ENCODE measurements around the gene NPY4R. TPM values are rescaled to one million over a fixed set of nuclear protein-coding genes. Genes with fewer than 3 reads are reported as not detected.
"Not testable (repeated sequence)": the region's sequence is repeated elsewhere in the genome, so short reads cannot be mapped to it uniquely, and the experiment has no call there.

The NPY4R gene, protein sequence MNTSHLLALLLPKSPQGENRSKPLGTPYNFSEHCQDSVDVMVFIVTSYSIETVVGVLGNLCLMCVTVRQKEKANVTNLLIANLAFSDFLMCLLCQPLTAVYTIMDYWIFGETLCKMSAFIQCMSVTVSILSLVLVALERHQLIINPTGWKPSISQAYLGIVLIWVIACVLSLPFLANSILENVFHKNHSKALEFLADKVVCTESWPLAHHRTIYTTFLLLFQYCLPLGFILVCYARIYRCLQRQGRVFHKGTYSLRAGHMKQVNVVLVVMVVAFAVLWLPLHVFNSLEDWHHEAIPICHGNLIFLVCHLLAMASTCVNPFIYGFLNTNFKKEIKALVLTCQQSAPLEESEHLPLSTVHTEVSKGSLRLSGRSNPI
- polyA plus RNA-seq (2013, experiment 1 of 2; ENCODE audit: insufficient read length): 0.62 TPM
- 1.1 TPM for polyA plus RNA-seq (2013, experiment 2 of 2; ENCODE audit: insufficient read length)

DNA sequence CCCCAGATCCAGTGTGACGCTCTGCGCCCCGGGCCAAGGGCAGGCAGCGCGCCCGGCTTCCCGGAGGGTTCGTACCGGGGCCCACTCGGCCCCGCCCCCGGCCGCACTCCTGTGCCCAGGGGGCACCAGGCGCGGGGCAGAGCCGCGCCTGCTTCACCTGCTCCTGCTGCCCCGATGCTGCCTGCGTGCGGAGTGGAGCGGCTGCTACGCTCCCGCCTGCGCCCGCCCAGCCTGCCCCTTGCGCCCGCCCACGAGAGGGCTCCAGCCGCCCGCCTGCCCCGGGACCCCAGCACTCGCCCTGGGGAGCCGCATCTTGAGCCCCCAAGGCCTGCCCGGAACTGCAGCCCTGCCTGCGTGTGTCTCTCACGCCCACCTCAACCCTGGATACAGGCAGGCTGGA, at the start of gene NPY4R:
Gene NPY4R, minus strand, starts transcription at position 194 of the 400 bp plus-strand sequence. CDS start 3,323 bp downstream, outside the sequence.
- not testable (repeated sequence) for DNase-seq

DNA sequence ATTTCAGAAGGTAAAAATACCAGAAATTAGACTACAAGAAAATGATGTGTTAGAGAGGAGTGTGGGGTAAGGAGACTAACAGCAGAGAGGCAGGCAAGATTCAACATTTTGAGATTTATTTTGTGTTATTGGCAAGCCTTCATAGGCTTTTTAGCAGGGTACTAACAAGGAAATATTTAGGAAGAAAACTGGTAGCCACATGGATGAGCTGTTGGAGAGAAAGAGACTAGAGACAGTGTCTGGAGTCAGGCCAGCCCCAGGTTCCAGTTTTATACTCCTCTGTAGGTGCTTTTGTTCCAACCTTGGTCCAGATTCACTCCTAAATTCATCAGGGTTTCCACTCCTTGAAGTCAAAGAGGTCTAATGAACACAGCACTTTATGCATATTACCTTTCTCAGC, 49.6 kb upstream of the NPY4R start:
- no peak for DNase-seq

DNA sequence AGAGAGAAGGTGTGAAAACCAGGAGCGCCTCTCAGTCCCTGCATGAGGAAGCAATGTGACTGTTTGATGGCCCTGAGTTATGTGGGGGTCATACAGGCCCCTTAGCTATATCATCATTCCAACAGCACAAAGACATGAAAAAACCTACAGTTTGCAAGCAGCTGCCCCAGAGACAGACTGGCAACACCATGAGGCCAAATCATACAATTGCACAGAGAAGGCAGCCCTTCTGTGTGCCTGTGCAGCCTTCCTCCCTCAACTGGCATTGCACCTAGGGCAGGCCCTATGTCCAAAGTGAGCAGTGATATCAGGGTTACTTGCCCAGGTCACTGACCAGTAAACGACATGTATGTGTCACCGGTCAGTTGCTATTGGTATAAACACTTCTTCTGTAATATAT, 49.1 kb upstream of the NPY4R start:
- DNase-seq: no peak

DNA sequence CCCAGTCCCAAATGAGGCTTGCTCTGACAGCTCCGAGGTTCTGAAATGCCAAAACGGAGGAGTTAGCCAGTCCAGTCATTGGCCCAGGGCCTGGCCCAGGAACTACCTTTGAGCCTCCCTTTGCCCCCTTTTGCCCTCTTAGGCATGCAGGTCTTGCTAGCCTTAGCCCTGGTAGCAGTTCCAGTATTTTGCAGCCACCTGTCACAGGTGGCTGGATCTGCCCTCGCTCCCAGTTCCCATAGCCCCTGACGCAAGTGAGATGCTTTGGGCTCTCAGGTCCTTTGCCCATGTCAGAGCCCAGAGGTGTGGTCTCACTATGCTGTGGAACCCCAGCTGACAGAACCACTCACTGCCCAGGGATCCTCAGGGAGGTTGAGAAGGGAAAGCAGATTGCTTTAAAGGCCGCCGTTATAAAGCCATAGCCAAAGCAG, 48.7 kb upstream of the NPY4R start:
- no peak for DNase-seq

DNA sequence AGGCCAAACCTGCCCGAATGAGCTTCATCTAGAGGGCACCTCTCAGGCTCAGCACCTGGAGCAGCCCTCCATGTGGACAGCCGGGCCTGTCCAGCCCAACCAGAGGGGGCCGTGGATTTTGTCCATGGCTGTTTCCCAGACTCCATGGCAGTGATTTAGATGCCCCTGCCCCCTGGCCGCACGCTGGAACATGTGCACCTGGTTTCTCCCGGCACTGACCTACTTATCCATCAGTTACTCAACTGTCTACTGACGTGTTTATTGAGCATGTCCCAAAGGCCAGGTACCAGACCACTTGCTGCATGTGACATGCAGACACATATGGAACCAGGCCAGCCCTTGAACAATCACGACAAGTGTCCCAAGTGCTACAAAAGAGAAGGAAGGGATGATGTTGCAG, 47.6 kb upstream of the NPY4R start:
- not testable (repeated sequence) for DNase-seq

DNA sequence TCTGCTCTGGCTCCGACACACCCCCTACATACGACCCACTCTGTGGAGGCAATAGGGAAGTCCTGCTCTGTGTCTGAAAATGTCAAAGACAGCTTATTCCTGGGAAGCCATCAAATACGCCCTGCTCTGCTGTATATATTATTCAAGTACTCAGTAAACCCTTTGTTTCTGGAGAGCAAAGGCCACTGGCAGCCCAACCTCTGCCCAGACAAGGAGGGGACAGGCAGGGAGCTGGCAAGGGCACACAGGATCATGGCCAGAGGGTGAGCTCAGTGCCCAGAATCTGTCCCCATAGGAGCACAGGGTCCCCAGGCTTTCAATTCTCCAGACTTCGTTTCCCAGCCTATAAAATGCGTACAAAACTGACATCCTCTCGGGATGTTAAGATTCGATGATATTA, 47.0 kb upstream of the NPY4R start:
- DNase-seq: not testable (repeated sequence)

DNA sequence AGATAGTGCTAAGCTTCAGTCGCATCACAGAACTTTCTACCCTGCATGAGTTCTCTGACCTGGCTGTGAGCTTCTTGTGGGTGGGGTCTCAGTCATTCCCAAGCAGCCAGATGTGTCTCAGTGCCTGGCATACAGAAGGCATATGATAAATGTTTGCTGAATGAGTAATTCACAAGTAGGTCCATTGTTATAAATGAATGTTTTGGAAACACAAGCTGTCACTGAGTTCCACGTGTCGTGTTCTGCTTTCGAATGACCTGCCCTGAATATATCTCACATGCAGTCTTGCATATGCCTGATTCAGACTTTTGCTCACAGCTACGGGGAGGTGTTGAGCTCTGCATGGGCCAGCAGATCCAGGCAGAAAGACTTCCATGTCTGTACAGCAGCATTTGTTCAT, 46.2 kb upstream of the NPY4R start:
- DNase-seq: not testable (repeated sequence)

DNA sequence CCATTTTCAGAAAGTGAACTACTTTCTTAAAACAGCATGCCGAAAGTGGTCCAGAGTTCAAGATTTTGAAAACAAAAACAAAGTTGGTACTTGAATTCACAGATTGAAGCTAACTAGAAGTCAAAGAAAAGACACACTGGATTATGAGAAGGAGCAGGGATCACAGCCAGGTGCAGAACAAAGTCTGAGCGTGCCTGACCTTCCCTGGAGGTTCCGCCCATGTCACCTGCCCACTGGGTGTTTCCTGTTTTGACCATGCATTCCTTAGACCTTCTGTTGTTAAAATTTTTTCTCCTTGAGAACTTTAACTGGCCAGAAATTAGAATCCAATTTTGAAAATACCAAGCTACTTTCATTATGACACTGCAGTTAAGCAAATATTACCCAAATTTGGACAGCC, 34.2 kb upstream of the NPY4R start:
- not testable (repeated sequence) for DNase-seq

DNA sequence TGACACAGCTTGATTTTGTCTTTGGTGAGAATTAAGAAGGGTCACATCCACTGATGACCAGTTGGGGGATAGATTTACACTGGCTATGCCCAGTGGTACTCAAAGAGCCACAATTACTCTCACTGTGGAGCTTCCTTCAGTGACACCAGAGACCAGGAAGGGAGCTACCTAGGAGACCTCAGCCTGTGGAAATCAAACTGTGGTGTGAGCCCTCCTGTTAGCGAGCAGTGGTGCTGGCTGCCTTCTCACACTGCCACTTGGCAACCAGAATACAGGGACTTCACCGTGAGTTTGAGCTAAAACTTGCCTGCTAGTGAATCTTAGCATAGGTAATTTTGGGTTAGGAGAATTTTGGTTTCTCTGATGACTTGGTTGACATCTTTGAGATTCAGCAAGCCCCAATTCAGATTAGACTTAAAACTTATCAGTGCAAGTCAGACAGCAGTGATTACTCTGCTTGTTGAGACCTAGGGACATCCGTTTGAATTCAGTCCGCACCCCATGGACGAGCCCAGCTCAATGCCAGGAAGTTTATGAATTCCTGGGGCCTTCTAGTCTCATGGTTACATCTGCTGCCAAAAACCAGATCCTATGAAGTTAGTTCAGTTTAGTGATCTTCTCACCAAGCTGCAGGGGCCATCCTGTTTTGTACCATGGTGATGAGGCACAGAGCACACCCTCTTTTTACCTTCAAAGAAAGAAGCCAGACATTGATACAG, 33.4 kb upstream of the NPY4R start:
- DNase-seq: not testable (repeated sequence)

DNA sequence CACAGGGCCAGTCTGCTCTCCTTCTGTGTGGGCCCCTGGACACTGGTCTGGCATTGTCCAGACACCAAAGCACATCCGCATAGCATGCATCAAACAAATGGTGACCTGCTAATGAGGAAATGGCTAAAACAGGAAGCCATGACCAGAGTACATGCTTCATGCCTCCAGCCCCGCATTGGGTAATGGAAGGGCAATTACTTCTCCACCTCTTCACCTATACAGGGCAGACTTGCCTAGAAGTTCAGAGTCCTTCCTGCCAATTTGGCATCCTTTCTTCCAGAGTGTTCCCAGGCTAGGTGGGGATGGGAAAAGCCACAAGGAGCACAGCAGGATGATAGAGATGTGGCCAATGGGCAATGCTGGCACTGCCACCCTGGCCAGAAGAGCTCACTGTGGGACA, 32.1 kb upstream of the NPY4R start:
- DNase-seq: not testable (repeated sequence)

DNA sequence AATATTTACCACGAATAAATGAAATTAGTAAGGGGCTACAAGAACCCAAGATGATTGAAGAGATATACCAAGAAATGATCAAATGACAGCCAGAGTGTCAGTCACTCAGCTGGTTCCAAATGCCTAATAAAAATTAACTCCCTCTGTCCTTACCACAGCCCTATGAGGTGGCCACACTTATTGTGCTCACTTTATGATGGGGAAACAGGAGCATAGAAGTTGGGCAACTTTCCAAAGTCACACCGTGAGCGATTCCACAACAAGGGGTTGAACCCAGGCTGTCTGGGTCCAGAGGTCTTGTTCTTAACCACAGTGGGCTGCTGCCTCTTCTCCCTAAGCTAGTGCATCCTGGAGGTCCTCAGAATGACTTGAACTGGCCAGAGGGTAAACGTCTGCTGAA, 31.6 kb upstream of the NPY4R start:
- not testable (repeated sequence) for DNase-seq

DNA sequence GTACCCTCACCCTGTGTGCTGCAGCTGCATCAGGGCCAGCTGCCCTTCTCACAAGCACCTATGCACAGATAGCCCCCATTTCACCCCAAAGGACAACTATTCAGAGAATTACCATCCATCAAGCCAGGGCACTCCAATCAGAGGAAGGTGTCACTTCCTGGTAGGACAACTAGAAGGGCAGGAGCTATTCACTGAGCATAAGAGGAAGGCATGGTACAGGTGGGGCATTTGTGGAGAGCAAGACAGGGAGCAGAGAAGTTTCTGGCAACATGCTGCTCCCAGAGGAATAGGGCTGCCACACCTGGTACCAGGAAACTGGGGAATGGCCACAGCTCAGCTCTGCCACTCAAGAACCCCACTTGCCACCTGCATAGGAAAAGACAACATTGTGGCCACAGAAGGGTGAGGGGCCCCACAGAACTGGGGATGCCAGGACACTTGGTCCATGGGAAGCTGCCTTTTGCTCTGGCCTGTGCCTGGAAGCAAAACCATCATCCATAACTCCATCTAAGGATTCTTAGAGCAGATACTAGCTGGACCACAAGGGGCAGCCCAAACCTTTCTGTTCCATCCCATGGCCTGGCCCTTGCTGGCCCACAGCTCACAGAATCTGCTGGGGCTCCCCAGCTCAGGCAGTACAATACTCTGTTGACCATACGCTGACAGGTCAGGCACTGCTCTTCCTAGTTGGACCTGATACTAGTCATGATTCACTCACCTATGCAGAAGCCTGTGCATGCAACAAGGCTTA, 25.8 kb upstream of the NPY4R start:
- DNase-seq: not testable (repeated sequence)

DNA sequence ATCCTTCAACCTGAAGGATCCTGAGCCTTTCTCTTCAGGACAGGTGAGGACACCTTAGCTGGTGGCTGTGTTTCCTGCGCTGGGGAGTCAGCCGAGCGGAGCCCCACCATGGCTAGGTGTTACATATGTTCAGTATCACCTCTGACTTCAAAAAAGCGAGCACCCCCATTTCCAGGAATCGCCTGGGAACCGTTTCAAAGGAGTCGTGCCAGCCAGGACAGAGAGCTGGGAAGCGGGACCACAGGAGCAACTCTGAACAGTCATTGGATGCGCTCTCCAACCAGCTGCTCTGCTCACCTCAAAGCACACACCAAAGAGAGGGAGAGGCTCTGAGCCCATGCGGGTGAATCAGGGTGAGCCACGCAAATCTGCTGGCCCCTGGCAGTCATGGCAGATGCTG, 24.5 kb upstream of the NPY4R start:
- DNase-seq: not testable (repeated sequence)

DNA sequence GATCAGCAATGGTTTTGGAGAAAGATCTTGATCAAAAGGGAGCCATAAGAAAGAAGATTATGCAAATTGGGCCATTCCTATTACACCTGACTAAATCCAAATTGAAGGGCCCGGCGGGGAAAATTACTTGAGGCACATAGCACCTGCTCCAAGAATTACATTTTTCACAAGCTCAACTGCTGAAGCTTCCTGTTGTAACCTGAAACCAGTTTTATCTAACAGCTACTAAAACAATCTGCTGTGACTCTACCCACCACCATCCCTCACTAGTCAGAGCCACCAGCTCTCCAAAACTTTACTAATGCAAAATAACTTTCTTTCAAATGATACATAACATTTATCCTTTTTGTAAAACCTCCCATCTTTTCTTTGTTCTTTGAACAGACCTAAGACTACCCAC, 20.7 kb upstream of the NPY4R start:
- DNase-seq: not testable (repeated sequence)

DNA sequence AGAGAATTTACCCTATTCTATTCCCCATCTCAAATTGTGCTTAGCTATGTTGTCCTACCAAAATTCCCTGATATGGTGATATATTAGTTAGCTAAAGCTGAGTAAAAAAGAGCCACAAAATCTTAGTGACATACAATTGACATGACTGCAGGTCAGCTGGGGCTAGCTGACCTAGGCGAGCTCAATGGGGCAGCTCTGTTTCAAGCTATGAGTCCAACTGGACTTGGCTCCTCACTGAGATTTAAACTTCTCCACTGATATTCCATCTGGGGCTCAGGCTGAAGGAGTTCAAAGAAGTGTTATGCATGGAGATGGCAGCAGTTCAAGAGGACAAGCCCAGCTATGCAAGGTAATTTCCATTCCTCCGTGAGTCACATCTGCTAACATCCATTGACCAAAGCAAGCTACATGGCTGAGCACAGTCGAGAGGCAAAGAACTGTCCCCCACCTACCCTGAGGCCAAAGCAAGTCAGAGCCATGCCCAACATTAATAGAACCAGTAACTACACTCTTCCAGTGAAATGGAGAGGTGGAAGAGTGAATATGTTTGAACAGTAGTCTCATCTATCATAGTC, 9.1 kb upstream of the NPY4R start:
- not testable (repeated sequence) for DNase-seq

DNA sequence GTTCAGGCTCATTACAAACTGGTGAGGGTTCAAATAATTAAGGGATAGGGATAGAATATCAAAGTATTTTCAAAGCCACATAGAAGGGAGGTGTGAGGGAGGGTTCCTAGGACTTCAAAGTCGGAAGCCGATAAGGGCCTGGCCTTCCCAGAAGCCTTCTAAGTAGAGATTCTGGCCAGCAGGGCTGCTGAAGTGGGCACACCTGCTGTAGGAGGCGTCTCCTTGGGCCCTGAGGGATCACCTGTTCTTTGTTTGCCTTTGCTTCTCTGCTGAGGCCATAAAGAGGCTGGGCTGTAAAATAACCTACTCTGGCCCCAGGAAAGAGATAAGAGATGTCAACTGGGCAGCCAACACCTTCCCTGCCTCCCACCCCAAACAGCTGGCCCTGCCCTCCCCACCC, 8.0 kb upstream of the NPY4R start:
- DNase-seq: not testable (repeated sequence)

DNA sequence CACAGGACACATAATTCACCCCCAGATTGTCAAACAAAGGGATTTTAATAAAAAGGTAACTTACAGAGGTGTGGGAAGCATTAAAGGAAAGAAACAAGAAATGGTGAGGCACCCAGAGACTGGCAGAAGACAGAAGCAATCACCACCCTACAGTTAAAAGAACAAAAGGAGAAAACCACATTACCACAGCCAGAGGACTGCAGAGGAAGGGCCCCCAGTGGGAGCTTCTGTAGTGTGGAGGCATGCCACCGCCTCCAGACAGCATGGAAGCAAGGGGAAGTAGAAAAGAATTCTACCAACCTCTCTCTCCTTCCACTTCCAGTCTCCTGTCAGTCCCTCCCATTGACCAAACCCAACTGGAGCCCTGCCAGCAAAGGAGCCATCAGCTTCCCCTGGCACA, 4.4 kb upstream of the NPY4R start:
- DNase-seq: not testable (repeated sequence)

DNA sequence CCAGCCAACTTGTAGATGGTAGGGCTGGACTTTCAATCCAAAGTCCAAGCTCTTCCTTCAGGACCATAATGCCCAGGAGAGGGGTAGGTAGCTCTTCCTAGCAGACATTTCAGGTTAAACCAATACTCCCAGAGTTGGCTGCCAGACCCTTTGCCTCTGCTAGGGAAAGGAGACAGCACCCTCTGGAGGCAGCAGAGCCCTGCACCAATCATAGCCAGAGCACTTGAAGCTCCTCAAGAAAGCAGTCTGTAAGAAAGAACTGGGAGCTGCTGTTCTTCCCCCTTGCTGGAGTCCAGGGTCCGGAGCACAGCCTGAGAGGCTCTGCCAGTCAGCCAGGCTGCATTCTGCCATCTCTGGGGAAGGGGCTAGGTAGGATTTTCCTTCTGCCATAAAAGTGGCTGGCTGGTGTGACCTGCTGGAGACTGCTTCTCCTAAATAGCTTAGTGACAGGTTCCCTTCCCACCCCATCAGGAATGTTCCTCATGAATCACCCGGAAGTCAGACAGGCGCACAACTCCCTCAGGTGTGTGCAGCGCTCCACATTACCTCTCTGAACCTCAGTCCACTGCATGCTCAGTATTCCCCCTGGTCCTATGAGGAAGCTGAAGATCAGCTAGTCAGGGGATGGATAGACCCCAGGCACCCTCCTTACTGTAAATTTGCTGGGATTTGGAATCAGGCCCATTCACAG, 2.5 kb upstream of the NPY4R start:
- DNase-seq: not testable (repeated sequence)

DNA sequence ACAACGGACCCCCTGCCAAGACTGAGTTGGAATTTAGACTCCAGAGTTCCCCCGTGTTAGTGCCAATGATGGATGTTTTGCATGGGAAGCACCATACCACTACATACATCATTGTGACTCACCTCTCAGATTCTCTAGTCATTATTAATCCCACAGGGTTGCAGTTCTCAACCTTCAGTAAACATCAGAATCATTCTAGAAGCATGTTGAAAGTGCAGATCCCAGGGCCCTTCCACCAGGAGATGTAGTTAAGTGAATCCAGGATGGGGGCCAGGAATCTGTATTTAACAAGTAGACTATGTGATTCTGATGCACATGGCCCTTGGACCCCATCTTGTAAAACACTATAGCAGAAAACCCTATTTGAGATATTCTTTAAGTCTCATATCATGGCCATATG, 2.1 kb downstream of the NPY4R start:
- peak; percentile 10 for DNase-seq

DNA sequence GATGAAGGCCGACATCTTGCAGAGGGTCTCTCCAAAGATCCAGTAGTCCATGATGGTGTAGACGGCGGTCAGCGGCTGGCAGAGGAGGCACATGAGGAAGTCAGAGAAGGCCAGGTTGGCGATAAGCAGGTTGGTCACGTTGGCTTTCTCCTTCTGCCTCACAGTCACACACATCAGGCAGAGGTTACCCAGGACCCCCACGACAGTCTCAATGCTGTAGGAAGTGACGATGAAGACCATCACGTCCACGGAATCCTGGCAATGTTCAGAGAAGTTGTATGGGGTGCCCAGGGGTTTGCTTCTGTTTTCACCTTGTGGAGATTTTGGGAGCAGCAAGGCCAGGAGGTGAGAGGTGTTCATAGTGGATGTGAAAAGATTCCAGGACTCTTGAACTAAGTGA, 3.5 kb downstream of the NPY4R start:
- not testable (repeated sequence) for DNase-seq

DNA sequence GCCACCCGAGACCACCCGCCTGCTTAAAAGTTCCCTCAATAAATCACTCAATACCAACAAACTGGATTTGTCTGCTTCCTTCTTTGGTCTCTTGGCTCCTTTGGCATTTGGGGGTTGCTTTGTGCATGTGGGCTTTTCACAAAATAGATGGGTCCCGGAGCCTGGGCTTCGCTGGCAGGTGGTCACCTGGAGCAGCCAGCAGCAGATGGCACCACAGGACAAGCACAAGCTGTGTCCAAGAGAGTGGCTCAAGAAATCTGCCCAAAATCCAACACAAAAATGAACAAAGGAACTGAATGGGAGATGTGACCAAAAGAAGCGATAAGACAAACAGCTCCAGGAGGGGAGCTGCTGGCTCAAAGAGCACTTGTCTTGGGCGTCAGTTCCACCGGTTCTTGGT, 6.2 kb downstream of the NPY4R start:
- DNase-seq: not testable (repeated sequence)

DNA sequence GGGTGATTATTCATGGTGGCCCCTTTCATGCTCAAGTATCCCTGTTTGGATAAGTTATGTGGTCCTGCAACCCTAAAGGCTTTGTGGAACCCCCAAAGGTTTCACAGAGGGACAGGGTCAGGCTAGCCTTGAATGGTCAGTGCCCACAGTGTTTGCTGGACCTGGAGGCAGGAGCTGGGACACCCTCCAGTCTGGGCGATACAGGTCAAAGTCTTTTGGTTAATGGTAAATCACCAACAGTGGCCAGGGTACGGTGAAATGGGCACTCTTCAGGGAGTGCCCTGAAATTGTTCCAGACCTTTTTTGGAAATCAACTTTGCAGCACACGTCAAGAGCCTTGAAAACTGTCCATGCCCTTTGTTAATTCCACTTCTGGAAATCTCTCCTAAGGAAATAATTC, 8.7 kb downstream of the NPY4R start:
- not testable (repeated sequence) for DNase-seq

Measured in fibroblast of skin of abdomen (primary cell).